ENCODE data around the gene RBBP8NL. TPM values are rescaled to one million over a fixed set of nuclear protein-coding genes. Genes with fewer than 3 reads are reported as not detected.

Gene RBBP8NL
- total and polyA plus RNA-seq, 9 of the 15 experiments (the other 6 are each of a cell fraction or from before 2014, with no cell fraction given): not detected

DNA sequence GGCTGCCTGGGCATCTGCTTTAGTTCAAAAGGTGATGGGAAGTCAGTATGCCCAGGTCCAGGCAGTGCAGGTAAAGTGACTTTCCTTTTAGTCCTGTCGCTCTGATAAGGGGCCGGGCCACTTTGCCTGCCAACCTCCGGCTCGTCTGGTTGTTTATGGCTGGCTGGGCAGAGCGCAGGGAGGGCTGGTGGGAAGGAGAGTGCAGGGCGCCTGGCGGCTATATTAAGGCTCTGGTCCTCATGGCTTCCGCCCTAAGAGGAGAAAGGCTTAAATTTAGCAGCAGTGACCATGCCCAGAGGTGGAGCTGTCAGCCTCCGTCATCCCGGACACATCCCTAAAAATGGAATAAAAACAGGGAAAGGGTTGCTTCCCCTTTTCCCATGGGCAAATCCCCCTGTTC is 33.8 kb upstream of the RBBP8NL start (continued):
- TF ChIP-seq, protein P1, sequence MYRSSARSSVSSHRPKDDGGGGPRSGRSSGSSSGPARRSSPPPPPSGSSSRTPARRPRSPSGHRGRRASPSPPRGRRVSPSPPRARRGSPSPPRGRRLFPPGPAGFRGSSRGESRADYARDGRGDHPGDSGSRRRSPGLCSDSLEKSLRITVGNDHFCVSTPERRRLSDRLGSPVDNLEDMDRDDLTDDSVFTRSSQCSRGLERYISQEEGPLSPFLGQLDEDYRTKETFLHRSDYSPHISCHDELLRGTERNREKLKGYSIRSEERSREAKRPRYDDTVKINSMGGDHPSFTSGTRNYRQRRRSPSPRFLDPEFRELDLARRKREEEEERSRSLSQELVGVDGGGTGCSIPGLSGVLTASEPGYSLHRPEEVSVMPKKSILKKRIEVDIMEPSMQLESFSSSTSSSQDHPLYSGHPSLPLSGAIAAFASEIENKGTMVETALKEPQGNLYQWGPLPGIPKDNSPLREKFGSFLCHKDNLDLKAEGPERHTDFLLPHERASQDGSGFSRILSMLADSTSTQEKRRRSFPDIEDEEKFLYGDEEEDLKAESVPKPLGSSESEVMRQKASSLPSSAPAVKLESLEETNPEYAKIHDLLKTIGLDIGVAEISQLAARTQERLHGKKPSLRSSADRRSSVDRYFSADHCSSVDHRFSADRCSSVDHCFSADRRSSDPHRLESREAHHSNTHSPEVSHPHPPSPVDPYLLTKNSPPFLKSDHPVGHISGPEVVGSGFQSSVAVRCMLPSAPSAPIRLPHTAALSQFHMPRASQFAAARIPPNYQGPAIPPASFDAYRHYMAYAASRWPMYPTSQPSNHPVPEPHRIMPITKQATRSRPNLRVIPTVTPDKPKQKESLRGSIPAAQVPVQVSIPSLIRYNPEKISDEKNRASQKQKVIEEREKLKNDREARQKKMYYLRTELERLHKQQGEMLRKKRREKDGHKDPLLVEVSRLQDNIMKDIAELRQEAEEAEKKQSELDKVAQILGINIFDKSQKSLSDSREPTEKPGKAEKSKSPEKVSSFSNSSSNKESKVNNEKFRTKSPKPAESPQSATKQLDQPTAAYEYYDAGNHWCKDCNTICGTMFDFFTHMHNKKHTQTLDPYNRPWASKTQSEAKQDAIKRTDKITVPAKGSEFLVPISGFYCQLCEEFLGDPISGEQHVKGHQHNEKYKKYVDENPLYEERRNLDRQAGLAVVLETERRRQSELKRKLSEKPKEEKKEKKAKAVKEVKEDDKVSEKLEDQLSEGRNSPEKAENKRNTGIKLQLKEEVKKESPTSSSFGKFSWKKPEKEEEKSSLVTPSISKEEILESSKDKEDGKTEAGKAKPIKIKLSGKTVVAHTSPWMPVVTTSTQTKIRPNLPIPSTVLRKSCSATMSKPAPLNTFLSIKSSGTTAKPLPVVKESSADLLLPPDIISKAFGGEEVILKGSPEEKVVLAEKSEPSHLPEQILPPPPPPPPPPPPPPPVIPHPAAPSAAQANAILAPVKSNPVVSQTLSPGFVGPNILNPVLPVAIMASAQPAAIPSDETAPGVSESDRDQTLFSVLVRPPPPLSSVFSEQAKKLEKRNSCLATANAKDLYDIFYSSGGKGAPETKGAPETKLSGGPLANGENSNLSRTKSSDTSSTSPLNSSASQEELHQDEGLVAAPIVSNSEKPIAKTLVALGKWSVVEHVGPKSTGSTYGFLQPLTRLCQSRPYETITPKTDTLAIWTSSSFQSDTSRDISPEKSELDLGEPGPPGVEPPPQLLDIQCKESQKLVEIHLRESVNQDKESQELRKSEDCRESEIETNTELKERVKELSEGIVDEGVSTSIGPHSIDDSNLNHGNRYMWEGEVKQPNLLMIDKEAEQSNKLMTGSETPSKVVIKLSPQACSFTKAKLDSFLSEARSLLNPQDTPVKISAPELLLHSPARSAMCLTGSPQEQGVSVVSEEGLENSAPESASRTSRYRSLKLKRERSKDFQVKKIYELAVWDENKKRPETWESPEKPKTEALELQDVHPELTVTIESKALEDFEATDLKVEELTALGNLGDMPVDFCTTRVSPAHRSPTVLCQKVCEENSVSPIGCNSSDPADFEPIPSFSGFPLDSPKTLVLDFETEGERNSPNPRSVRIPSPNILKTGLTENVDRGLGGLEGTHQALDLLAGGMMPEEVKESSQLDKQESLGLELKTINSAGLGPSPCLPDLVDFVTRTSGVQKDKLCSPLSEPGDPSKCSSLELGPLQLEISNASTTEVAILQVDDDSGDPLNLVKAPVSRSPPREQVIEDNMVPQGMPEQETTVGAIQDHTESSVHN (IDR thresholded peaks at IDR 0.05; ENCODE audit: borderline replicate concordance in 1 of 2, low read depth in 1 of 2): no peak
- no peak for TF ChIP-seq TEAD2 (tag; IDR thresholded peaks at IDR 0.05)
- TF ChIP-seq SMARCA5 (IDR thresholded peaks at IDR 0.05): no peak
- TF ChIP-seq ZFP36 (IDR thresholded peaks at IDR 0.05; ENCODE audit: low read depth, low read length, partially characterized antibody): no peak
- no peak for TF ChIP-seq FOXK2 (conservative IDR thresholded peaks at IDR 0.05 in 1 of 2, IDR thresholded peaks at IDR 0.05 in 1 of 2; ENCODE audit: low read depth in 2 of 2)

All from K562 (cell line).